ENCODE results near the gene CRYBG1.

DNA sequence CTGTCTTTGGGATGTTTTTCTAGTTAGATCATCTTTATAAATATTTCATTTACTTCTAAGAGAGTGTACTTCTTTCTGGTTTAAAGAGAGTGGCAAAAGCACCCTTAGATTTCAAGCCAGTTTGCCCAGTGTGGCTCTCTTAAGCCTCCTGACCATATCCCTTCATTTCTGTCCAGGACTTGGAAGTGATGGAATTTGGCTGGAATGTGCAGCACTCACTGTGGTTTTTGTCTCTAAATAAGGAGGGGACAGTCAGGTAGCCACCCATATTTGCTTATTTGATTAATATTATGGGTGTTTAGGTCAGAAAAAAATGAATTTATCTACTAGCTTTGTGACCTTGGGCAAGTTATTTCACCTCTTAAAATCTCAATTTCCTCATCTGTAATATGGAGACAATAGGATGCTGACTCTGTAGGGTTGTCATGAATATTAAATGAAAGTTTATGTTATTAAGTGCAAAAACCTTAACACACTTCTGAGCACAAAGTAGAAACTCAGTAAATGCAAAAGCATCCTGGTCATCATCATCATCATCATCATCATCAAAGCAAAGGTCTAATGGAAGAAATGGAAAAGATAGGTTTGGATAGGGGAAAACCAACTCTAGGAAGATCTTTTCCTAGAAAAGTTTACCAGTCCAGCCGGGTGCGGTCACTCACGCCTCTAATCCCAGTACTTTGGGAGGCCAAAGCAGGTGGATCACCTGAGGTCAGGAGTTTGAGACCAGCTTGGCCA lies 3.1 kb downstream of the CRYBG1 start:
- TF ChIP-seq, protein P1, sequence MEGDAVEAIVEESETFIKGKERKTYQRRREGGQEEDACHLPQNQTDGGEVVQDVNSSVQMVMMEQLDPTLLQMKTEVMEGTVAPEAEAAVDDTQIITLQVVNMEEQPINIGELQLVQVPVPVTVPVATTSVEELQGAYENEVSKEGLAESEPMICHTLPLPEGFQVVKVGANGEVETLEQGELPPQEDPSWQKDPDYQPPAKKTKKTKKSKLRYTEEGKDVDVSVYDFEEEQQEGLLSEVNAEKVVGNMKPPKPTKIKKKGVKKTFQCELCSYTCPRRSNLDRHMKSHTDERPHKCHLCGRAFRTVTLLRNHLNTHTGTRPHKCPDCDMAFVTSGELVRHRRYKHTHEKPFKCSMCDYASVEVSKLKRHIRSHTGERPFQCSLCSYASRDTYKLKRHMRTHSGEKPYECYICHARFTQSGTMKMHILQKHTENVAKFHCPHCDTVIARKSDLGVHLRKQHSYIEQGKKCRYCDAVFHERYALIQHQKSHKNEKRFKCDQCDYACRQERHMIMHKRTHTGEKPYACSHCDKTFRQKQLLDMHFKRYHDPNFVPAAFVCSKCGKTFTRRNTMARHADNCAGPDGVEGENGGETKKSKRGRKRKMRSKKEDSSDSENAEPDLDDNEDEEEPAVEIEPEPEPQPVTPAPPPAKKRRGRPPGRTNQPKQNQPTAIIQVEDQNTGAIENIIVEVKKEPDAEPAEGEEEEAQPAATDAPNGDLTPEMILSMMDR (IDR thresholded peaks at IDR 0.05; ENCODE audit: insufficient read depth, low read length) = no peak
- TF ChIP-seq, protein P2, sequence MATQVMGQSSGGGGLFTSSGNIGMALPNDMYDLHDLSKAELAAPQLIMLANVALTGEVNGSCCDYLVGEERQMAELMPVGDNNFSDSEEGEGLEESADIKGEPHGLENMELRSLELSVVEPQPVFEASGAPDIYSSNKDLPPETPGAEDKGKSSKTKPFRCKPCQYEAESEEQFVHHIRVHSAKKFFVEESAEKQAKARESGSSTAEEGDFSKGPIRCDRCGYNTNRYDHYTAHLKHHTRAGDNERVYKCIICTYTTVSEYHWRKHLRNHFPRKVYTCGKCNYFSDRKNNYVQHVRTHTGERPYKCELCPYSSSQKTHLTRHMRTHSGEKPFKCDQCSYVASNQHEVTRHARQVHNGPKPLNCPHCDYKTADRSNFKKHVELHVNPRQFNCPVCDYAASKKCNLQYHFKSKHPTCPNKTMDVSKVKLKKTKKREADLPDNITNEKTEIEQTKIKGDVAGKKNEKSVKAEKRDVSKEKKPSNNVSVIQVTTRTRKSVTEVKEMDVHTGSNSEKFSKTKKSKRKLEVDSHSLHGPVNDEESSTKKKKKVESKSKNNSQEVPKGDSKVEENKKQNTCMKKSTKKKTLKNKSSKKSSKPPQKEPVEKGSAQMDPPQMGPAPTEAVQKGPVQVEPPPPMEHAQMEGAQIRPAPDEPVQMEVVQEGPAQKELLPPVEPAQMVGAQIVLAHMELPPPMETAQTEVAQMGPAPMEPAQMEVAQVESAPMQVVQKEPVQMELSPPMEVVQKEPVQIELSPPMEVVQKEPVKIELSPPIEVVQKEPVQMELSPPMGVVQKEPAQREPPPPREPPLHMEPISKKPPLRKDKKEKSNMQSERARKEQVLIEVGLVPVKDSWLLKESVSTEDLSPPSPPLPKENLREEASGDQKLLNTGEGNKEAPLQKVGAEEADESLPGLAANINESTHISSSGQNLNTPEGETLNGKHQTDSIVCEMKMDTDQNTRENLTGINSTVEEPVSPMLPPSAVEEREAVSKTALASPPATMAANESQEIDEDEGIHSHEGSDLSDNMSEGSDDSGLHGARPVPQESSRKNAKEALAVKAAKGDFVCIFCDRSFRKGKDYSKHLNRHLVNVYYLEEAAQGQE (IDR thresholded peaks at IDR 0.05; ENCODE audit: insufficient replicate concordance, low read depth) = no peak
